NCI-H2081 (cell line): Measurements from ENCODE around the gene C3orf70.

Experiments
- DNase-seq, 2 experiments: peaks; one replicate each; lab custom pipeline; 2025; lab: John Stamatoyannopoulos, UW

C3orf70 gene

DNA sequence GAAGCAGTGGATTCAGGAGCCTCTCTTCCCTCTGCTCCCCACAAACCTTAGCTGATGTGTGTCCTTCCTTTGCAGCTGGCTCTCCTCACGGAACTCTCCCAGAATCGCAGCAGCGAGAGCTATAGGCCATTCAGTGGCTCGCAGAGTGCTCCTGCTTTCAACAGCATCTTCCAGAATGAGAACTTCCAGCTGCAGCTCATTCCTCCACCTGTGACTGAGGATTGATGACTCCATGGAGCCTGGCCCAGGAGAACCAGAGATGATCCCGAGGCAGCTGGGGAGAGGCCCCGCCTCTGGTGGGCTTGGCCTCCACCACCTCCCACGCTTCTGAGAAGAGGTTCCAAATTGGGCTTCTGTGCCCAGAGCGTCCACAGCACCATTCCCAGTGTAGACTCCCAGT, 101.1 kb downstream of the C3orf70 start:
- no peak for DNase-seq

DNA sequence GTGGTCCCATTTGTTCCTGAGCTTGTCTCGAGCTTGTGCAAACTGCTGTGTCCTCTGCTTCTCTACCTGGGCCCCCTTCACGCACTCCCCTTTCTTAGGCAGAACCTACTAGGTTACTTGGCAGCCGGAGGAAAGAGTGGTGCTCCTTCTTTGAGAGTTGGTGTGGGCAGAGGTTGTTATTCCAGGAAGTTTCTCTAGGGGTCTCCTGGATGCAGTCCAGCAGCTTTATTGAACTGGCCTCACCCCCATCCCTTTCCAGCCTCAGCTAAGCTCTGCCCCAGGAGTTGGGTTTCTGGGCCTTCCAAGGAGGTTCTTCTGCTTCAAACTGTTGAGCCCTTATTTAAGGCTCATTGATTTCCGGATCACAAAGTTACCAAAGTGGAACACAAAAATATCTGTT, 103.2 kb downstream of the C3orf70 start:
- DNase-seq: no peak

DNA sequence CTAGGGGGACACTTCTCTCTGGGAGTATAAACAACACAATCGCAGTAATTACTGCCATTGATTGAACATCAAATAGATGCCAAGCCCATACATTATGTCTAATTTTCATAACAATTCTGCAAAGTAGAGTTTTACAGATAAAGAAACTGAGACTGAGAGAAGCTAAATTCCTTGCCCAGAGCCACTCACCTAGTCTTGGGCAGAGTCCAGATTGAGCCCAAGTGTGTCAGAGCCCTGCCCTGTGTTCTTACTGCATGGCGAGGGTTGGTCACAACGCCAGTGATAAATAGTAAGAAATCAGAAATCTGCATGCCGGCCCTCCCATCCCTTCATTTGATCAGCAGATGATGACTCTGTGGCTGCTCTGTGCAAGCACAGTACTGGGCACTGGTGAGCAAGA, 106.3 kb downstream of the C3orf70 start:
- DNase-seq: no peak

DNA sequence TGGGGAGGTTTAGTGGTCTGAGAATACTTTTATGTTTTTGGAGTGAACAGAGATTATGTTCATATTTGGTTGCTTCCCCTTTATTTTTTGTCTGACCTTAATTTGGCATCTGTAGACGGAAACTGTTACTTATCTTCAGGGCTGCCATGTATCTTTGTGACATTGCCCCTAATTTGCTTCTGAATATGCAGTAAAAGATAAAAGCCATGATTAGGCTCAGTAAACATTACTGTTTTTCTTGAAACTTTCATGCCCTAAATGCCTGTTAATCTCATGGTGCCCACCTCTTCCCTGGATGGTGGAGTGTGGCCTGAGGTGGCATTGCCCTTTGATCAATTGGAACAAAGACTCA, 106.7 kb downstream of the C3orf70 start:
- no peak for DNase-seq

DNA sequence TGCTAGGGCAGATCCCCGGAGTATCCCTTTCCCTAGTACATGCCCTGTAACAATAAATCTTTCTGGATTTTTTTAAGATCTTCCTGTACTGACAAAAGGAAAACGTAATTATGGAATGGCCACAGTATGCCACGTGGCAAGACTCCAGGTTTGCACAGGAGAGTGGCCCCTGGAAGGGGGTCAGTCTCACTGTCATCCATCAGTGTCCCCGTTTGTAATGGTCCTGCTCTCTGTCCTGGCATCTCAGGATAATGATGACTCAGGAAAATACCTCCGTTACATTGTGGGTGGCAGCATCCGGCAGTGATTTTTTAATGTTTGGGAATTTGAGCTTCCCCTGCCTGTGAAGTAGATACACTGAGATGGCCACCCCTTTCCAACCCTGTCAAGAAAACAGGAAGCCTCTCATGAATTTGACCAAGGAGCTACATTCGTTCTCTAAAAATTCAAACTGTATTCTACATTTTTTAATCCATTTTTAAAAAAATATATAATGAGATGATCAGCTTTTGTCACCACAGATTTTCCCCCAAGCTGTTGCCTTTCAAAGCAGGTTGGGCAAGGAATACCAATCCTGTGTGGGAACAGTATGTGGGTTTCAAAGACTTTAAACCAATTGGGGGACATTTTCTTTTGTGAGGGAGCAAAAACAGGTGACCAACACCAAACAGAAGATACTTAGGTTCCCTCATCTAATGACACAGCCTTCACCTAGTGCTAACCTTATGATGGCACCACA, 110.4 kb downstream of the C3orf70 start:
- no peak for DNase-seq

DNA sequence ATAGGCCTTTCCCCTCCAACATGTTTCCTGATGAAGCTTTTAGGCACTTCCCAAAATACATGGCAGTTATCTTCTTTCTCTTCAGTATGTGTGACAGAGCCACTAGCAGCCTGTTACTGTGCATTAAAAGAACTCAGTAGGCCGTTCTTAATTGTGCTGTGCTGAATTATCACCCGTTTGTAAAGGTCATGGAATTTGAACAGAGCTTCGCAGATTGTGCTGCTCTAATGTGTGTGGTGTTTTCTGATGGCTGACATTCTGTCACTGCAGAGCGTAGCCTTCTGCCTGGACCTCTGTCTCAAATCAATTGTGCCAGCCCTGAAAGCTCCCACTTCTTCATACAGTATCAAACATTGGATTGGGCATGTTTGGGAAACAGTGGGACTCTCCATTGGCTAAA, 111.3 kb downstream of the C3orf70 start:
- DNase-seq: no peak

DNA sequence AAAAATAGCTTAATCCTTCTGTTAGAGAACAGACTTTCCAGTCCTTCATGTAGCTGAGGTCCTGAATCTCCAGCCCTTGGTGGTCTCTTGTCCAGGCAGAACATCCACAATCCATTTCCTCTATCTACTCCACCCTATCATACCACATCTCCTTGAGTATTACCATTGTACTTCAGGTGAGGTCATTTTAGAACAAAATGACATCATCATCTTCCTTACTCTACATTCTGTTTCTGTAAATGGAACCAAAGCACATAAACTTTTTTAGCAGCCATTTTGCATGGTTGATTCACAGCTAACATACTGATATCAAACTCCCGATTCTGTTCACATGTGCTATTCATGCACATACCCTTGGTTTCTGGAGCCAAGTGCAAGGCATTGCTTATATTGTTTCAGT, 112.4 kb downstream of the C3orf70 start:
- DNase-seq: no peak

DNA sequence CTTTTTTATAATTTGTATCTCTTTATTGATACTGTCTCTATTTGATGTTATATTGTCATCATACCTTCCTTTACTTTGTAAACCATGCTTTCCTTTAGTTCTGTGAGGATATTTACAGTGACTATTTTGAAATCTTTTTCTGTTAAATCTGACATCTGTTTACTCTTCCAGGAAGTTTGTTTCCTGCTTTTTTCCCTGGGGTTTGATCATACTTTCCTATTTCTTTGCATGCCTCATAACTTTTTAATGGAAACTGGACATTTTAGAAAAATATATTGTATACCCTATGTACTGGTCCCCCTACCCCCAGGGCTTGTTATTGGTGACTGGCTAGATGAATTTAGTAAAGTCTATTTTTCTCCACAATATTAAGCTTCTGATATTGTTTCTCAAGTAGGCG, 115.1 kb downstream of the C3orf70 start:
- no peak for DNase-seq

DNA sequence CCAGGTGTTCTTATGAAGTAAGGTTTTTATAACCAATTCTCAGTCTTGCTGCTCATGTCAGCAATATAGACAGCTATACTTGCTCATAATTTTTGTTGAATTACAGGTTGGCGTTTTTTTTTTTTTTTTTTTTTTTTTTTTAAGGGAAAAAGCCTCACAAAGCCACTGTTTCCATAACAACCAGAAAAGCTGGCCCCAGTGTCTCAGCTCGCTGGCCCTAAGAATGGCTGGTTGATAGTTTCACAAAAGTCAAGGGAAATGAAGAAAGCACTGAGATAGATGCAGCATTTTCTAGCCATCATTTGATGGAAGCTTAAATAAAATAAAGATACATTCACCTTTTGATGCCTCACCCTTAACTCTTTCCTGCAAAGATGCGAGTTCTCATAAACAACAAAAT, 121.9 kb downstream of the C3orf70 start:
- no peak for DNase-seq

DNA sequence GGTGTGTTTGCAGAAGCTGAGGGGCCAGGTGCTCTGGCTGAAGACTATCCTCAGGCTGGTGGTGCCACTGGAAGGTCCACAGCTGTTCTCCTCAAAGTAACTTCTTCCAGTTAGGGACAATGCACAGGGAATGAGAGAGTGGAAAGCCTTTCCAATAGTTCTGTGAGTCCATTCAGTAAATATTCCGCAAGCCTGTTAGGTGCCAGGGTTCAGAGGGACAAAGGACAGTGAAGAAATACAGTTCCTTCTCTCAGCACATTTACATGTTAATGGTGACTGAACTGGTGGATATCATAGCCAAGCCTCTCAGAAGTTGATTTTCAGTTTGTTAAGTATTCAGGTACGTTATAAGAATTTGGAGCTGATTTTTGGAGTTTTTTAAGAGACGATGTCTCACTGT, 122.5 kb downstream of the C3orf70 start:
- no peak for DNase-seq

DNA sequence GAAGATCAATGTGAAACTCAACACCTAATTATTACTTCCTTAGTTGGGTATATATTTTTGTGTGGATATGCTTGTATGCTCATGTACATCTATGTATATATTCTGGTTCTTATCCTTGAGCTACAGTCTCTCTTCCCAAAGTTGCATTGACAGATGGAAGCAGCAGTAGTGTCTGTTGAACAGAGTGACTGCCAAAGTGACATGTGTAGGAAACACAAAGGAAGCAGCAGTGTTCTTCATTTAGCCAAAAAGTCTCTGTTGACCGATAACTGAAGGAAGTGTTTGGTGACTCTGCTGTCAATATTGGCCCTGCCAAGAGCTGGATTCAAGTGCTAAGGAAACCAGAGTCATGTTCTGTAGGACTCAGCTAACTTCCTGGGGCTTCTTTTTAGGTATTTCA, 123.8 kb downstream of the C3orf70 start:
- DNase-seq: no peak

DNA sequence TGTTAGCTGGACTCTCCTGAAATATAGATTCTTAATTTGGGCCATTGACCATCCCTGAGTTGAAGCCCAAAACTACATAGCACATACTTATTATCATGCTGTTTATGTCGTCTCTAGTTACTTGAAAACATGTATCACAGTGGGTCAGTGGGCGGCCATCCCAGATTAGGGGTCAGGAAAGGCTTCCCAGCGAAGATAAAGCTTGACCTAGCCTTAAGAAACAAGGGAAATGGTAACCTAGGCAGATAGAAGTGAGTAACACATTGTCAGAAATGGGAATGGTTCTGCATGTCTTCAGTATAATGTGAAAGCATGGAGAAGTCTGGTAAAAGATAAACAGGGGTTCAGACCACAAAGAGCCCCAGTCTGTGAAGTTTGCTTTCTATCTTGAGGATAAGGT, 124.7 kb downstream of the C3orf70 start:
- no peak for DNase-seq
